Activated CD8-positive, alpha-beta T cell treated with anti-CD3 and anti-CD28 coated beads for 36 hours (primary cell): Measurements from ENCODE around the gene UBXN10. TPM values are rescaled to one million over a fixed set of nuclear protein-coding genes. Genes with fewer than 3 reads are reported as not detected.
A peak's percentile ranks its signal among the peaks of the same experiment; 100 is the strongest.
"Not testable (repeated sequence)": the region's sequence is repeated elsewhere in the genome, so short reads cannot be mapped to it uniquely, and the experiment has no call there.

Experiments
- ATAC-seq: fragments of 200-7000 bp; cut with Tn5 transposase; one replicate; pipeline ENCODE4 v1.10.0; 2021; ENCODE audit warnings: mild to moderate bottlenecking, moderate library complexity
- CTCF ChIA-PET: fragments of 350-600 bp; sonication (Branson Sonifier 250); formaldehyde crosslinking; loops from one replicate; lab custom pipeline; 2021; ENCODE audit warnings: antibody characterized with exemption; lab: Charles Lee
- POLR2A ChIA-PET: fragments of 350-600 bp; sonication (Branson Sonifier 250); formaldehyde crosslinking; loops from one replicate; lab custom pipeline; 2021; ENCODE audit warnings: antibody characterized with exemption; lab: Charles Lee
- DNase-seq: peaks from one replicate; pipeline ENCODE4 v3.0.0-alpha.2; 2020
- H3K27ac Mint-ChIP-seq: one replicate; pipeline ENCODE4 v1.8.0; 2021; ENCODE audit warnings: mild to moderate bottlenecking, mixed read lengths
- H3K27me3 Mint-ChIP-seq: one replicate; pipeline ENCODE4 v1.8.0; 2021; ENCODE audit warnings: mixed read lengths
- H3K36me3 Mint-ChIP-seq: one replicate; pipeline ENCODE4 v1.8.0; 2021; ENCODE audit warnings: low read depth, mixed read lengths
- H3K4me1 Mint-ChIP-seq: one replicate; pipeline ENCODE4 v1.8.0; 2021; ENCODE audit warnings: low read depth, mixed read lengths
- H3K4me3 Mint-ChIP-seq: one replicate; pipeline ENCODE4 v1.8.0; 2021; ENCODE audit warnings: mild to moderate bottlenecking, moderate library complexity, mixed read lengths
- H3K9me3 Mint-ChIP-seq: one replicate; pipeline ENCODE4 v1.8.0; 2021; ENCODE audit warnings: mixed read lengths
- intact Hi-C: fragments of 100-400 bp; cut with micrococcal nuclease; formaldehyde crosslinking; loops from one replicate; pipeline ENCODE4 v1.10.0; 2022
- total RNA-seq, 2 experiments: library from RNA; stranded (reverse); gene quantifications; one replicate each; pipeline ENCODE4 v1.2.3, GENCODE V29; 2021
- TF ChIP-seq, protein P1 (sequence below): fragments of 200-600 bp; IDR thresholded peaks from one replicate; pipeline ENCODE4 v1.8.0; 2022; ENCODE audit warnings: antibody characterized with exemption, mild to moderate bottlenecking

The UBXN10 gene
- total RNA-seq, 2 experiments from 2014 or later = 0.34 to 0.45 TPM

DNA sequence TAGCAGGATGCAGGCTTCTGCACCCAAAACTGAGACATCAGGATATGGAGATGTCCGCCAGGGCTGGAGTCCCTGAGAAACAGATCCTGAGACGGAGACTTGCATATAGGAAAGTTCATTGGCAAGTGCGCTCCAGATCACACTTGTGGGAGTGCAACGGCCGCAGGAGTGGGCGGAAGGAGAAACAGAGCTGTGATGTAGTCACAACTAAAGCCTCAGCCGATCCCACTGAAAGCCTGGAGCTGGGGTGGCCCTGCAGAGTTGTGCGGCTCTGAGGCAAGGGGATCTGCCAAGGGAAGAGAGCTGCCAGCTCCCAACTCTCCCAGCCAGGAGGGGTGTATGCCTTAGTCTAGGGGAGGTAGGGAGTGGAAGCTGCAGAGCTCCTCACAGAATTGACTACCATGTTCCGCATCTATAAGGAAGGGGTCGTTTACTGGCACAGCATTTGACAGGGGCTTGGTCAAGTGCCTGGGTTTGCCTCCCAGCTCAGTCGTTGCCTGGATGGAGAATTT lies 42.5 kb downstream of the UBXN10 start:
- H3K27ac Mint-ChIP-seq = no peak overlapping the region

DNA sequence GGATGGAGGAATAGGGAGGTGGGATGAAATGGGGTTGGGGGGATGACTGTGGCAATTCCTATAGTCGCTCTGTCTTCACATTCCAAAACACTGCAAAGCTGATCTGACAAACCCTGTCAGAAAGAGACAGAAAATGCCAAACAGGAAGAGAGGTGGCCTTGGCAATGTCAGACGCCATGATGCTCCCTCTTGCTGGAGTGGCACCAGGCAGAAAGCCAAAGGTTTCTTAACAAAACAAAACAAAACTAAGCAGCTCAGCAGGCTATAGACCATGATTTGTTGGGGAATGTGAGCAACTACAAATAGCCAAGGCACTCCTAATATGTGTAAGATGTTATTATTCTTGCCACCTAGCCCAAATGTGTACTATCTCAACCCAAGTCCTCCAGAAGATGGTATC lies 43.3 kb downstream of the UBXN10 start:
- TF ChIP-seq, protein P1, sequence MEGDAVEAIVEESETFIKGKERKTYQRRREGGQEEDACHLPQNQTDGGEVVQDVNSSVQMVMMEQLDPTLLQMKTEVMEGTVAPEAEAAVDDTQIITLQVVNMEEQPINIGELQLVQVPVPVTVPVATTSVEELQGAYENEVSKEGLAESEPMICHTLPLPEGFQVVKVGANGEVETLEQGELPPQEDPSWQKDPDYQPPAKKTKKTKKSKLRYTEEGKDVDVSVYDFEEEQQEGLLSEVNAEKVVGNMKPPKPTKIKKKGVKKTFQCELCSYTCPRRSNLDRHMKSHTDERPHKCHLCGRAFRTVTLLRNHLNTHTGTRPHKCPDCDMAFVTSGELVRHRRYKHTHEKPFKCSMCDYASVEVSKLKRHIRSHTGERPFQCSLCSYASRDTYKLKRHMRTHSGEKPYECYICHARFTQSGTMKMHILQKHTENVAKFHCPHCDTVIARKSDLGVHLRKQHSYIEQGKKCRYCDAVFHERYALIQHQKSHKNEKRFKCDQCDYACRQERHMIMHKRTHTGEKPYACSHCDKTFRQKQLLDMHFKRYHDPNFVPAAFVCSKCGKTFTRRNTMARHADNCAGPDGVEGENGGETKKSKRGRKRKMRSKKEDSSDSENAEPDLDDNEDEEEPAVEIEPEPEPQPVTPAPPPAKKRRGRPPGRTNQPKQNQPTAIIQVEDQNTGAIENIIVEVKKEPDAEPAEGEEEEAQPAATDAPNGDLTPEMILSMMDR = no peak
- Mint-ChIP-seq H3K9me3 (no peaks in the 10 kb centered on the region), H3K4me3 (no peak overlapping the region), H3K27me3 (peaks cover 45% of the 10 kb centered on the region), H3K27ac (no peak overlapping the region), H3K36me3 (no peaks in the 10 kb centered on the region), H3K4me1 (no peaks in the 10 kb centered on the region)
- intact Hi-C loops = no loop called here
- CTCF ChIA-PET = interaction anchor here (1.2 kb wide), 1 partner anchor 70 kb away, joined by 4 read pairs; no protein-coding TSS in a partner anchor
- POLR2A ChIA-PET = no interaction called here
- ATAC-seq = no peak
- DNase-seq = no peak

More for the DNA sequence above, 42.5 kb downstream of the UBXN10 start:
- Mint-ChIP-seq H3K9me3 (no peaks in the 10 kb centered on the region), H3K27me3 (peaks cover 42% of the 10 kb centered on the region), H3K4me3 (no peak overlapping the region), H3K36me3 (no peaks in the 10 kb centered on the region), H3K4me1 (no peaks in the 10 kb centered on the region)
- POLR2A ChIA-PET = interaction anchor here (0.9 kb wide), 1 partner anchor 41 kb away, joined by 3 read pairs; no protein-coding TSS in a partner anchor
- CTCF ChIA-PET = interaction anchor here (1.2 kb wide), 2 partner anchors 12 to 70 kb away, joined by 3 to 4 read pairs; no protein-coding TSS in a partner anchor
- TF ChIP-seq, protein P1 = no peak
- intact Hi-C loops = no loop called here
- no peak for ATAC-seq
- no peak for DNase-seq

DNA sequence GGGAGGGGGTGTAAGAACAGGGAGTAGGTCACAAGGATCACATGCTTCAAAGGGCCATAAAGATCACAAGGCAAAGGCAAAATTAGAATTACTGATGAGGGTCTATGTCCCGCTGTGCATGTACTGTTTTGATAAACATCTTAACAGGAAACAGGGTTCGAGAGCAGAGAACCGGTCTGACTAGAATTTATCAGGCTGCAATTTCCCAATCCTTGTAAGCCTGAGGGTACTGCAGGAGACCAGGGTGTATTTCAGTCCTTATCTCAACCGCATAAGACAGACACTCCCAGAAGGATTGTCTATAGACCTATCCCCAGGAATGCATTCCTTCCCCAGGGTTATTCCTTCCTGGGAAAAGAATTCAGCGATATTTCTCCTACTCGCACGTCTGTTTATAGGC lies 46.7 kb downstream of the UBXN10 start:
- DNase-seq, H3K27ac Mint-ChIP-seq, POLR2A ChIA-PET, H3K9me3 Mint-ChIP-seq, H3K4me3 Mint-ChIP-seq, H3K4me1 Mint-ChIP-seq, intact Hi-C loops, ATAC-seq, H3K36me3 Mint-ChIP-seq: not testable (repeated sequence)
- CTCF ChIA-PET = interaction anchor here (0.8 to 2.3 kb wide), 5 partner anchors 13 to 198 kb away, joined by 4 to 8 read pairs (median 6); no protein-coding TSS in a partner anchor
- peaks cover 44% of the 10 kb centered on the region for H3K27me3 Mint-ChIP-seq

DNA sequence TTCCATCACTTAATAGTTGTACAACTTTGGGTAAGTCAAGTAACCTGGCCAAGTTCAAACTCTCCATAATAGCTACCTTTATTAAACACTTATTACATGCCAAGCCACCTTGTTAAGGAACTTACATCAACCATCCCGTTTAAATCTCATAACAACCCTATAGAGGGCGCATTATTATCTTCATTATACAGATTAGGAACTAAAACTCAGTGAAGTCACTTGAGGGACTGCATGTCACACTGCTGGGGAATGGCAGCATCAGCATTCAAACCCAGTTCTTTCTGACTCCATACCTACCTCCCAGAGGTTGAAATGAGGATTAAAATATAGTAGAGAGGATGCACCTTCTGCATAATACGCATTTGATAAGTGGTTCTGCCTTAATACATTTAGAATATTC lies 47.5 kb downstream of the UBXN10 start:
- TF ChIP-seq, protein P1 = peak; percentile 37
- ATAC-seq = no peak
- Mint-ChIP-seq H3K27me3 (peaks cover 44% of the 10 kb centered on the region), H3K9me3 (no peaks in the 10 kb centered on the region), H3K36me3 (no peaks in the 10 kb centered on the region), H3K27ac (no peak overlapping the region), H3K4me1 (no peaks in the 10 kb centered on the region), H3K4me3 (no peak overlapping the region)
- POLR2A ChIA-PET = interaction anchor here (1.4 kb wide), 1 partner anchor 9 kb away, joined by 3 read pairs; no protein-coding TSS in a partner anchor
- CTCF ChIA-PET = interaction anchor here (0.6 to 2.3 kb wide), 10 partner anchors 9 to 198 kb away, joined by 3 to 8 read pairs (median 4); no protein-coding TSS in a partner anchor
- no peak for DNase-seq
- intact Hi-C loops = no loop called here

DNA sequence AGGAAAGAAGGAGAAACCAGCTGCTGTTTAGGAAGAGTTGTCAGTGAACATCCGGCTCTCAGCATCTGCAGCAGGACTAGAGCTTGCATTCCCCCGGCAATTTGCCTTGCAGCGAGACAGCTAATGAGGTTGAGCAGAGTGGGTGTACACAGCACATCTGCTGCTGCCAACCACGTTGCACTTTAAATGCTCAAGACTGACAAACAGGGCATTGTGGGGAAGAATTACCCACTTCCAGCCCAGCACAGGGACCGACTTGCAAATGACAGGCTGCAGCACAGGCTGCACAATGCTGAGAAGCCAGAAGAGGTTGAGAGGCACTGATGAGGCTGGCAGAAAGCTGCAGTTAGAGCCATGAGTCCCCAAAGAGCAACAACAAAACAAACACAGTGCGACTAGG lies 48.0 kb downstream of the UBXN10 start:
- ChIA-PET CTCF (interaction anchor here (1.4 to 2.3 kb wide), 5 partner anchors 8 to 197 kb away, joined by 3 to 8 read pairs (median 7); no protein-coding TSS in a partner anchor), POLR2A (interaction anchor here (1.4 kb wide), 1 partner anchor 9 kb away, joined by 3 read pairs; no protein-coding TSS in a partner anchor)
- no peaks in the 10 kb centered on the region for H3K9me3 Mint-ChIP-seq
- H3K4me3 Mint-ChIP-seq = no peak overlapping the region
- no peaks in the 10 kb centered on the region for H3K36me3 Mint-ChIP-seq
- H3K27ac Mint-ChIP-seq = no peak overlapping the region
- TF ChIP-seq, protein P1 = no peak
- ATAC-seq = no peak
- DNase-seq = no peak
- no peaks in the 10 kb centered on the region for H3K4me1 Mint-ChIP-seq
- intact Hi-C loops = no loop called here
- H3K27me3 Mint-ChIP-seq = peaks cover 42% of the 10 kb centered on the region
